Stimulated activated CD8-positive, alpha-beta memory T cell treated with anti-CD3 and anti-CD28 coated beads, Interleukin-12 subunit alpha, Interleukin-12 subunit beta, amount 100 ng/mL, for 1 hour (primary cell): ENCODE measurements around the gene LAPTM4A.
A peak's percentile ranks its signal among the peaks of the same experiment; 100 is the strongest.
"Not testable (repeated sequence)": the region's sequence is repeated elsewhere in the genome, so short reads cannot be mapped to it uniquely, and the experiment has no call there.

ENCODE experiments used
- DNase-seq: peaks from one replicate; pipeline ENCODE4 v3.0.0-alpha.2; 2020; ENCODE audit warnings: low read depth

The LAPTM4A gene

GRCh38 chr2:20051532-20052228, at the start of gene LAPTM4A:
Gene LAPTM4A, minus strand, starts transcription at chr2:20051628. Its CDS starts 108 bp downstream, at chr2:20051520.
- peak; percentile 97 for DNase-seq

DNA sequence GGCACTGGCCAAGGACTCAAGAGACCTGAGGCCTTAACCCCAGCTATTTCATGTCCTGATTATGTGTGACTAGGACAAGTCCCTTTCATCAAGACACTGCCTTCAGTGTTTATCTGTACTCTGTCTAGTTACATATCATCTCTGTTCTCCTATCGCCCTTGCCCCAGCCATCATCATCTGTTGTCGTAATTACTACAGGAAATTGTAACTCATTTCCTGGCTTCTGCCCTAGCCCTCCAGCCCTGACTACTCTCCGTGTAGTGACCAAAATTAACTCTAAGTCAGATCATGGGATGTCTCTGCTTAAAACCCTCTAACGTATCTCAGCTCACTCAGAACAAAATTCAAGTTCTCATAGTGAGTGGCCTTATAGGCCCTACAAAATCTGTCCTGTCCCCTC, 49.3 kb upstream of the LAPTM4A start:
- DNase-seq = no peak

- no peak for DNase-seq
These were observed 48.4 kb upstream of the LAPTM4A start for GRCh38 chr2:20099780-20100179.

- peak; percentile 63 for DNase-seq
These were observed 46.7 kb upstream of the LAPTM4A start for GRCh38 chr2:20097889-20098714.

GRCh38 chr2:20095469-20095868, 44.0 kb upstream of the LAPTM4A start:
- DNase-seq = no peak

- DNase-seq = no peak
These were observed 43.5 kb upstream of the LAPTM4A start for GRCh38 chr2:20094955-20095354.

DNA sequence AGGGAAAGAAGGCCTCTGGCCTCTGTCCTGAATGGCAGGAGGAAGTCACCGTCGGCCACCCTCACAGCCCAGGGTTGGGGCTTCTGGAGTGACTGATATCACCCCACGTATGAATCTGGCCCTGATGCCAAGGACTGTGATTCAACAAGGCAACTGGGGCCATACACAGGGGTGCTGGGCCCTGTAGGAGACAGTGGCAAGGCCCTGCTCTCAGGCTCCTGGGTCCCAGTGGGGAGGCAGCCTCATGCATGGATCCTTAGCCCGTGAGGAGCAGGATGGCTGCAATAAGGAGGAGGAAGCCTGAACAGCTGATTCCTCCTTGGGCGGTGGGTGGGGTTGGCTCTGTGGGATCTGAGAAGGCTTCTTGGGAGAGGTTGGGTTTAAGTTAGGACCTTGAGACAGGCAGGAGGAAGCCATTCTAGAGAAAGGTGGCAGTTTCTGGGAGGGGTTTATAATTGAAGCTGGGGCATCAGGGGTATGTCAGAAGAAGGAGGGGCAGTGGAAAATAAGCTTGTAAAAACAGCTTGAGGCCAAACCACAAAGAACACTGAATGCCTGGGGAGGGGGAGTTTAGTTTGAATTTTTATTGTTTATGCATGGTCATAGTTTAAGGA, 42.8 kb upstream of the LAPTM4A start:
- DNase-seq = no peak

DNA sequence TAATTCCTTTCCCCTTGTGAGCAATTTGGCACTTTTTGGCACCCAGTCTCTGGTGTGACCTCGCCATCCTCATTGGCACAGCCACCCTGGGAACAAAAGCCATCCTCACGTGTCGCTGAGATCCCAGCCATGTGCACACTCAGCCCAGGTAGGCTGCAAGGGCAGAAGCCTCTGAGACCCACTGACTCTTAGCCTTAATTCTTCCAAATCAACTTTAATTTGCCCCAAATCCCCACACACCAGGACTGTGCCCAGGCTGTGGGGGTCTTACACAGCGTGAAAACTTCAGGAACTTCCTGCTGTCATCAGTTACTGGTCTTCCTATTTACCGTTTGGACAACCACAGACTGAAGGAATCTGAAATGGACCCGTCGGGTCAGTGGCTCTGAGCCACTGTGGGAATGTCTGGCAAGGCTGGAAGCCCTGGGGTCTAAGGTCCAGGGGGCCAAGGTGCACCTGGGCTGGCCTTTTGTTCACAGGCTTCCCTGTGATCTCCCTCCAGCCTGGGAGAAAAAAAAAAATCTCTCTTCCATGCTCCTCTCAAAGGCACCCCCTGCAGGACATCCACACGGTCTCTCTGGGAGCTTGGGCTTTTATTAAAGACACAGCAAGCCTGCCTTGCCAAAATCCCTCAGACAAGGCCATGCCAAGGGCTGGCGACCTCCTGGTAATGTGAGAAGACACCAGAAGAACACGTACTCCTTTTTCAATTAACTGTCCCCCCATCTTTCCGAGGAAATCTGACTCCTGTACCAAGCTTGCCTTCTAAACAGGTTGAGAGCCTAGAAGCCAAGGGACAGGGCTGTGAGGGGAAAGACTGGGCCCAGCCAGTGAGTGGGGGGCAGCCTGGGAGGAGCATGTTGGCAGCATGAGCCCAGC, 42.1 kb upstream of the LAPTM4A start:
- DNase-seq = no peak

- no peak for DNase-seq
These were observed 41.4 kb upstream of the LAPTM4A start for GRCh38 chr2:20092901-20093235.

- DNase-seq = no peak
These were observed 40.9 kb upstream of the LAPTM4A start for GRCh38 chr2:20092226-20092900.

- DNase-seq = no peak
These were observed 40.0 kb upstream of the LAPTM4A start for GRCh38 chr2:20091305-20091991.

DNA sequence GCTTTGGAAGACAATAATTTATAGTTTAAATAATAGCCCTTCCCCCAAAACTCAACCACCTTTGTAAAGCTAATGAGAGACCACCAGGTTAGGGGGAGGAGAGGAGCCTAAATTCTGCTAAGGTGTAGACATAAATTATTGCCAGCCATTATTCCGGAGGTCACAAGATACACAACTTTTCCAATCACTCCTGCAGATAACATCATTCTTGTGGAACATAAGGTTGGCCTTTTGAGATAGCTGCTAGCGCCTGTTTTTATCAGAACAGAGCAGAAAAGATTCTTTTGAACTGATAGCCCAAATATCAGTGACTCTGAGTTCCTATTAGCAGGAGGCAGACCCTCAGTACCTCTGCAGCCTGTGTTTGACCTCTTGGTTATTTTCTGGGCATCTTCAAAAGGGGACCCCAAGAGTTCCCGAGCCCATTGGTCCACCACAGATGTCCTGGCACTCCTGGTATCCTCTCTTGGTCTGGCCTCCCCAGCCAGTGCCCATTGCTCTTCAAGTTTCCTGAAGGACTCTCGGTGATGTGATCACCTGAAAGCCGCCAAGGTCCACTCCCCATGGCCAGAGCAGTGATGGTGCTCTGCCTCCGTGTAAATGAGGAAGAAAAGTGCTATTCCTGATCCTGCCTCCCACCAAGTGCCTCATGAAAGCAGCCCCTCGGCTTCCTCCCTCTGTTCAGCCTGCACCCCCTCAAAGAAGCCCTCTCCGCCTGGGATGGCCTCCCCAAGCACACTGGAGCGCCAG, 38.5 kb upstream of the LAPTM4A start:
- no peak for DNase-seq

GRCh38 chr2:20085909-20086308, 34.5 kb upstream of the LAPTM4A start:
- not testable (repeated sequence) for DNase-seq

DNA sequence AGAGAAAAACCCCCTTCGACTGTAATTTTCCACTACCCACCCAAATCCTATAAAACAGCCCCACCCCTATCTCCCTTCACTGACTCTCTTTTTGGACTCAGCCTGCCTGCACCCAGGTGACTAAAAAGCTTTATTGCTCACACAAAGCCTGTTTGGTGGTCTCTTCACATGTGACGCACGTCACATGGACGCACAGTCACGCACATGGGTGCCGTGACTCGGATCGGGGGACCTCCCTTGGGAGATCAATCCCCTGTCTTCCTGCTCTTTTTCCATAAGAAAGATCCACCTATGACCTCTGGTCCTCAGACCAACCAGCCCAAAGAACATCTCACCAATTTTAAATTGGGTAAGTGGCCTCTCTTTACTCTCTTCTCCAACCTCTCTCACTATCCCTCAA, 31.4 kb upstream of the LAPTM4A start:
- not testable (repeated sequence) for DNase-seq

DNA sequence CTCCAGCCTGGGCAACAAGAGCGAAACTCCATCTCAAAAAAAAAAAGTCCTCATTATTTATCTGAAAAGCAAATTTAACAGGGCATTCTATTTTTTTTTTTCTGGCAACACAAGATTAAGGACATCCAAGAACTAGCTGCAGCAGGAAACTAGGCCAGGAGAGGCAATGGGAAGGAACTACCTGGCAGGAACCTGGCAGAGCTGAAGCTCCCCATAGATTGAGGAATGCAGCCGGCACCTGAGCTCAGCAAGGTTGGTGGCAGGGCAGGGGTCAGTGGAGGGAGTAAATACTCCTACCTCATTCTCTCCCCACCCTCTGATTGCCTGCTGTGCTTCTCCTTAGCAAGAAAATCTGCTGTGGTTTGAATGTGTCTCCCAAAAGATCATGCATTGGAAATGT, 30.4 kb upstream of the LAPTM4A start:
- DNase-seq = no peak

DNA sequence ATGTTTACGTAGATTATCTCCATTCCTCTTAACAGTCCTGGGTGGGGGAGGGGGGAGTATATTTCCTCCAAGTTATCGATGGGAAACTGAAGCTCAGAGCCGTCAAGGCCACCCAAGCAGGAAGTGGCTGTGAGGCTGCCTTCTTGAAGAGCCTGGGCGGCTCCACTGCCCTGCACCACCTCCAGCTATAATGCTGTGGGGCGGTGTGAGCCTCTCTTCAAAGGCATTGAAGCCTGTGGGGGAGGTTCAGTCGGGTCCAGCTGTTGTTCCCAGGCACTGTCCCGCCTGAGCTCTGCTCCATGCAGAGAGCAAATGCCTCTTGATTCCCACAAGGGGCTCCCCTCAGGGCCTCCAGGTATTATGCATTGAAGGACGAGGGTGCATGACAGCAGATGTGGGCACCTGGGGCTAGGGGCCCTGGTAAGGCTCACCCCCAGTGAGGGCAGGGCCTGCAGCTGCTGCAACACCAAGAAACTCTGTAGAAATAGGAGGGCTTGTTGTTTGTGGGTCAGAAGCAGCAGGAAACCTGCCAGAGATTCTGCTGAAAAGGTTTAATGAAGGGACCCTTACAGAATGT, 29.5 kb upstream of the LAPTM4A start:
- DNase-seq = no peak

DNA sequence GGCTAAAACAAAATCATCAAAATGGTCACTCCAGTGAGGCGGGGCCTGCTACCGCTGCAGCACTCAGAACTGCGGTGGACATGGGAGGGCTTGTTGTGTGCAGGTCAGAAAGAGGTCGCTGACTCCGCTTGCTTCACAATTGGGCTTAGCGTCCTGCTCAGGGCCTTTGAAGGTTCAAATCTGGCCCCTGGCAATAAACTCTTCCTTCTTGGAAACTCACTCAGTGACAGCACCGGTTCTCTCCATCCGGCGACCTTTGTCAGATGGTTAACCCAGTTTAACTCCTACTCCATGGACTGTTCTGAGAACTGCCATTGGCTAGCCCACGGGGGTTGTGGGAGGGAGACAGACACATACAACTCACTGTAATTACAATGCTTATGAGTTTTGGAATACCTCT, 29.0 kb upstream of the LAPTM4A start:
- no peak for DNase-seq

GRCh38 chr2:20079546-20080115, 28.2 kb upstream of the LAPTM4A start:
- no peak for DNase-seq

DNA sequence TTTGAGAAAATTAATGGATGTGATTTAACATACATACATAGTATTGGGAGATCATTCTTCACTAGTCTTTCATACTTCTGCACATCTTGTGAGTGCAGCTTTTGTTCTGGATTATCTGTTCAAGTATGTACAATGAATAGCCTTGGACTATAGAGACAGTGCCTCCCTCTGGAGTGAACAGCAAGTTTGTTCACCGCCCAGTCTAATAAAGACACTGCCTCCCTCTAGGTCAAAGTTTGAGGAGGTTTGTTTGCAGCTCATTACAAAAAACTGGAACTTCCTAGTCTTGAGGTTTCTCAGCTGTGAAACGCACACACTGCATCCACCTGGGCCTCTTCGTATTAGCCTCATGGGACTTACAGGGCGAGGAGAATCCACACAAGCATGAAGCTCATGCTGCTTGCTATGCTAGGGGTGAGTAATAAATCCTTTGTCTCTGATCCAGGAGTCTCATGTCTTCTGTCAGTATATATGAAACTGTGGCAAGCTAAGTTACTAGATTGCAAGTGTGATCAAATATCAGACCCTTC, 26.0 kb upstream of the LAPTM4A start:
- no peak for DNase-seq
